ENCODE results near the gene CDH12. TPM values are rescaled to one million over a fixed set of nuclear protein-coding genes. Genes with fewer than 3 reads are reported as not detected.

CDH12 gene
- total RNA-seq, 4 donors from 2014 or later = 0.38 to 2.8 (median 0.94) TPM

DNA sequence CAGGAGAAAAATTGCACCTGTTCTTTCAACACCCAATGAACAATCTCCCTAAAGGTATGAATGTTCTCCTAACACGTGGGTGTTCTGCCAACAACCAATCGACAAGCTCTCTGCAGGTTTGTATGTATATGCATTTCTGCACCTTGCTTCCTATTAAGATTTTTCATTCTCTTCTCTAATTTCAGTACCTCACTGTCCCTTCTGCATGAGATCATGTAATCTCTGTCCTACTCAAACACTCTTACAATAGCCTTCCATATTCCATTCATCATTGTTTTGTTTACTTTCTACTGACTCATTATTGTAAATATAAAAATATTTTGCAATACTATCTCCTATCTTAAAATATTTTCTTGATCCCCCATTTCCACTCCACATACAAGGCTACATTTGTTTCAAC, 382.0 kb downstream of the CDH12 start:
- TF ChIP-seq, protein P1, sequence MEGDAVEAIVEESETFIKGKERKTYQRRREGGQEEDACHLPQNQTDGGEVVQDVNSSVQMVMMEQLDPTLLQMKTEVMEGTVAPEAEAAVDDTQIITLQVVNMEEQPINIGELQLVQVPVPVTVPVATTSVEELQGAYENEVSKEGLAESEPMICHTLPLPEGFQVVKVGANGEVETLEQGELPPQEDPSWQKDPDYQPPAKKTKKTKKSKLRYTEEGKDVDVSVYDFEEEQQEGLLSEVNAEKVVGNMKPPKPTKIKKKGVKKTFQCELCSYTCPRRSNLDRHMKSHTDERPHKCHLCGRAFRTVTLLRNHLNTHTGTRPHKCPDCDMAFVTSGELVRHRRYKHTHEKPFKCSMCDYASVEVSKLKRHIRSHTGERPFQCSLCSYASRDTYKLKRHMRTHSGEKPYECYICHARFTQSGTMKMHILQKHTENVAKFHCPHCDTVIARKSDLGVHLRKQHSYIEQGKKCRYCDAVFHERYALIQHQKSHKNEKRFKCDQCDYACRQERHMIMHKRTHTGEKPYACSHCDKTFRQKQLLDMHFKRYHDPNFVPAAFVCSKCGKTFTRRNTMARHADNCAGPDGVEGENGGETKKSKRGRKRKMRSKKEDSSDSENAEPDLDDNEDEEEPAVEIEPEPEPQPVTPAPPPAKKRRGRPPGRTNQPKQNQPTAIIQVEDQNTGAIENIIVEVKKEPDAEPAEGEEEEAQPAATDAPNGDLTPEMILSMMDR (IDR thresholded peaks at IDR 0.05) = no peak
- TF ChIP-seq POLR2AphosphoS5 (IDR thresholded peaks at IDR 0.05) (no peak), POLR2A (IDR thresholded peaks at IDR 0.05) (no peak)
- no peak for DNase-seq (ENCODE audit: low spot score in 2 of 2)
- Histone ChIP-seq H3K9me3 (no peaks in the 10 kb centered on the region), H3K27ac (no peak overlapping the region), H3K27me3 (no peaks in the 10 kb centered on the region), H3K4me1 (no peaks in the 10 kb centered on the region), H3K36me3 (no peaks in the 10 kb centered on the region), H3K4me3 (no peak overlapping the region)
- WGBS = 64% methylated on average over 2 of the region's 2 CpGs

- Histone ChIP-seq H3K4me1 (no peaks in the 10 kb centered on the region), H3K27ac (no peak overlapping the region), H3K27me3 (no peaks in the 10 kb centered on the region), H3K4me3 (no peak overlapping the region), H3K9me3 (no peaks in the 10 kb centered on the region), H3K36me3 (no peaks in the 10 kb centered on the region)
- TF ChIP-seq POLR2AphosphoS5 (IDR thresholded peaks at IDR 0.05) = no peak
- TF ChIP-seq, protein P1 (IDR thresholded peaks at IDR 0.05) = no peak
- no peak for TF ChIP-seq POLR2A (IDR thresholded peaks at IDR 0.05)
- no peak for TF ChIP-seq EP300 (IDR thresholded peaks at IDR 0.05)
- DNase-seq (ENCODE audit: low spot score in 2 of 2) = no peak
- WGBS = 91% methylated on average over 3 of the region's 3 CpGs
Measured at GRCh38 chr5:22470408-22470807, 382.7 kb downstream of the CDH12 start.

DNA sequence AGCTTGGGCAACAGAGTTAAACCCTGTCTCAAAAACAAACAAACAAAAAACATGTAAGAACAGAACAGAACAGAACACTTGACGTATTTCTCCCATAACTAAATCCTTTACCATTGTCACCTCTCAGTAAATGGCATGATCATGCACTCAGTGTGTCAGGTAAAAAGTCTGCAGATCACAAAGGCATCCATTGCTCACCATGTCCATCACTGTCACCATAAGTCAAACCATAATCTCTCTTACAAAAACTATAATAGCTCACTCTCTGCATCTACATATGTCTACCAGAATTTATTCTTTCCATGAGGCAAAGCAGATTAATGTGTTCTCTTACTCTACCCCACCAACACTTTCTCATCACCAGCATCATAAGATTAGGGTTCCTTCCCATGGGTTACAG, 387.5 kb downstream of the CDH12 start:
- WGBS = 43% methylated on average over 1 of the region's 1 CpG
- Histone ChIP-seq H3K4me3 (no peak overlapping the region), H3K36me3 (no peaks in the 10 kb centered on the region), H3K27me3 (no peaks in the 10 kb centered on the region), H3K27ac (no peak overlapping the region), H3K9me3 (no peaks in the 10 kb centered on the region), H3K4me1 (no peaks in the 10 kb centered on the region)
- TF ChIP-seq, protein P1 (IDR thresholded peaks at IDR 0.05) = no peak
- no peak for TF ChIP-seq POLR2A (IDR thresholded peaks at IDR 0.05)
- no peak for DNase-seq (ENCODE audit: low spot score in 2 of 2)

DNA sequence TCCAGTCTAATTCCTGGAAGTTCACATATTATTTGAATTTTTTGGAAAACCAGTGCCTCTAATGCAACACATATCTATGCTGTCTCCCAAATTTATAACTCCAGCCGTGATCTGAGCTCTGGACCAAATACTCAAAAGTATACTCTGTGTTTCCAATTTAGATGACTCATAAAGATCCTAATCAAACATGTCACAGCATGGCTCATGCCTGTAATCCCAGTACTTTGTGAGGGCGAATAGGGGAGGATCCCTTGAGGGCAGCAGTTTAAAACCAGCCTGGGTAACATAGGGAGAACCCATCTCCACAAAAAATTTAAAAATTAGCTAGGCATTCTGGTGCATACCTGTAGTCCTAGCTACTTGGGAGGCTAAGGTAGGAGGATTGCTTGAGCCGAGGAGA, 388.0 kb downstream of the CDH12 start:
- H3K9me3 ChIP-seq = no peaks in the 10 kb centered on the region
- H3K4me3 ChIP-seq = no peak overlapping the region
- H3K4me1 ChIP-seq = no peaks in the 10 kb centered on the region
- no peak for DNase-seq (ENCODE audit: low spot score in 2 of 2)
- H3K36me3 ChIP-seq = no peaks in the 10 kb centered on the region
- whole genome bisulfite sequencing = 35% methylated on average over 3 of the region's 3 CpGs
- no peak for TF ChIP-seq EP300 (IDR thresholded peaks at IDR 0.05)
- TF ChIP-seq, protein P1 (IDR thresholded peaks at IDR 0.05) = no peak
- no peak overlapping the region for H3K27ac ChIP-seq
- H3K27me3 ChIP-seq = no peaks in the 10 kb centered on the region

- H3K9me3 ChIP-seq = no peaks in the 10 kb centered on the region
- no peak for DNase-seq (ENCODE audit: low spot score in 2 of 2)
Measured at GRCh38 chr5:22460189-22460588, 393.0 kb downstream of the CDH12 start.

More at GRCh38 chr5:22460189-22460588, 393.0 kb downstream of the CDH12 start:
- 68% methylated on average over 4 of the region's 4 CpGs for WGBS
- TF ChIP-seq, protein P1 (IDR thresholded peaks at IDR 0.05) = no peak
- no peak for TF ChIP-seq EP300 (IDR thresholded peaks at IDR 0.05)
- TF ChIP-seq POLR2A (IDR thresholded peaks at IDR 0.05) = no peak
- no peak for TF ChIP-seq POLR2AphosphoS5 (IDR thresholded peaks at IDR 0.05)
- Histone ChIP-seq H3K4me3 (no peak overlapping the region), H3K27ac (no peak overlapping the region), H3K4me1 (no peaks in the 10 kb centered on the region), H3K36me3 (no peaks in the 10 kb centered on the region), H3K27me3 (no peaks in the 10 kb centered on the region)

Data from suprapubic skin (tissue), 4 donors.